ENCODE measurements around the gene FAM83F.

The FAM83F gene

DNA sequence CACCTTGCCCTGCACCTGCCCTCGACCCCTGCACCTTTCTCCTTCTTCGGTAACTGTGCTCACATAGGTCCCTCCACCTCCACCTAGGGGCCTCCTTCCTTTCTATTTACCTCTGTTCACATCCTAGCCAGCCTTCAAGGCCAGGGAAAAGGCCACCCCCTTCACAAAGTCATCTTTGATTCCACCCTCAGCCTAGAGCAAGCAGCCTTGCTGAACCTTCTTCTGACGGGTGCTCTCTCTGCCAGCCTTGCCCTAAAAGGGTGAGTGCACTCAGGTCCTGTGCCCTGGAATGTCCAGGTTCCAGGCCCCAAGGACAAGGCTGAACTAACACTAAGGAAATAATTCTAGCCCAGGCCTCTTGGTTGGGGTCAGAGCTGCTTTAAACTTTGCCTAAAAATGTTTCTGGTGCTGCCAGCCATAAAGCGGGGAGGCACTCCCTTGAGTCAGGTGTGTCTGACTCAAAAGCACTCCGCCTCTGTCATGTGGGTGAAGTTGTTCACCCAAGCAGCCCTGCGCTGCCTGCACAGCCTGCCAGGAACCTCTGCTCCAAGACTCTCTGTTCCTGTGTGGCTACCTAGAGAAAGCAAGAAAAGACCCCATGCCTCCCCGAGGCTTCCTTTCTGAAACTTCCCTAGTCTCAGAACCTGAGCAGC lies 9.2 kb upstream of the FAM83F start:
- Histone ChIP-seq H3K27me3 (ENCODE audit: low read depth, low read length) (peaks cover 26% of the 10 kb centered on the region), H3K9me3 (ENCODE audit: insufficient read depth, low read length) (no peaks in the 10 kb centered on the region), H3K4me1 (ENCODE audit: low read length) (peaks cover 4% of the 10 kb centered on the region; the same call in 1 of the 2 replicates), H3K4me3 (ENCODE audit: low read length) (no peak overlapping the region), H2AFZ (ENCODE audit: low read depth, low read length) (no peak overlapping the region), H3K9ac (ENCODE audit: low read length) (no peak overlapping the region), H3K27ac (ENCODE audit: low read length) (no peak overlapping the region), H3K36me3 (replicated peaks; ENCODE audit: low read depth, low read length) (no peaks in the 10 kb centered on the region), H3K4me2 (ENCODE audit: low read length) (0 out of 2 replicates have a peak overlapping the region, but pooled peaks have one; percentile 16), H4K20me1 (ENCODE audit: insufficient read depth, low read length) (no peaks in the 10 kb centered on the region; the same call in 1 of the 2 replicates), H3K79me2 (ENCODE audit: low read length) (no peaks in the 10 kb centered on the region)
- no peak for TF ChIP-seq EZH2phosphoT487 (IDR thresholded peaks at IDR 0.05; ENCODE audit: low read depth)
- TF ChIP-seq, protein P1, sequence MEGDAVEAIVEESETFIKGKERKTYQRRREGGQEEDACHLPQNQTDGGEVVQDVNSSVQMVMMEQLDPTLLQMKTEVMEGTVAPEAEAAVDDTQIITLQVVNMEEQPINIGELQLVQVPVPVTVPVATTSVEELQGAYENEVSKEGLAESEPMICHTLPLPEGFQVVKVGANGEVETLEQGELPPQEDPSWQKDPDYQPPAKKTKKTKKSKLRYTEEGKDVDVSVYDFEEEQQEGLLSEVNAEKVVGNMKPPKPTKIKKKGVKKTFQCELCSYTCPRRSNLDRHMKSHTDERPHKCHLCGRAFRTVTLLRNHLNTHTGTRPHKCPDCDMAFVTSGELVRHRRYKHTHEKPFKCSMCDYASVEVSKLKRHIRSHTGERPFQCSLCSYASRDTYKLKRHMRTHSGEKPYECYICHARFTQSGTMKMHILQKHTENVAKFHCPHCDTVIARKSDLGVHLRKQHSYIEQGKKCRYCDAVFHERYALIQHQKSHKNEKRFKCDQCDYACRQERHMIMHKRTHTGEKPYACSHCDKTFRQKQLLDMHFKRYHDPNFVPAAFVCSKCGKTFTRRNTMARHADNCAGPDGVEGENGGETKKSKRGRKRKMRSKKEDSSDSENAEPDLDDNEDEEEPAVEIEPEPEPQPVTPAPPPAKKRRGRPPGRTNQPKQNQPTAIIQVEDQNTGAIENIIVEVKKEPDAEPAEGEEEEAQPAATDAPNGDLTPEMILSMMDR (IDR thresholded peaks at IDR 0.05; ENCODE audit: low read depth, low read length) = no peak

DNA sequence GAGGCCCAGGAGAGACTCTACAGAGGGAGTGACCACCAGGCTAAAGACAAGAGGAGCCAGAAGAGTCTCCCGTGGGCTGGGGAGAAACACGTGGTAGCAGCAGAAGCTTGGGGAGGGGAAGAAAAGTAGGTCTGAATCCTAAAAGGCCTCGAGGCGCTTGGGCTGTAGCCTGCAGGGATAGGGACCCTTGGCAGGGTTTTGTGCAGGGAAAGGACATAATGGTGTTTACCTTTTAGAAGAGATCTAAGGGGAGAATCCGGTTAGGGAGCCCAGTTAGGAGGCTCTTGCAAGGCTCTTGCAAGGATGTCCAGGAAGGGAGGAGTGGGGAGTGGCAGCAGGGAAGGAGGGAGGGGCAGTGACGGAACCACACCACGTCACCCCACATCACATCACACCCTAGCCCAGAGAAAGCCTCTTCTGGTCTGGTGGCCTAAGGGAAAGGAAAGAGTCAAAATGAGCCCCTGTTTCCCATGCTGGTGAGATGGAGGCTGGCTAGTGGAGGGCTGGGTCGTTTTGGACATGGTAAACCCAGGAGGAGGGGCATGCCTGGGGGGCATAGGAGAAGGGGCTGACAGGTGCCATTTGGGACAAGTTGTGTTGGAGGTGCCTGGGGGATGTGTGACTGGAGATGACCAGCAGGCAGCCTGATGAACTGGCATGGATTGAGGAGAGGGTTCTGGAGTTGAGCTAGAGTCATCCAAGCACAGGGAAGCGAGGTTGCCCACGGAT lies 6.2 kb upstream of the FAM83F start:
- Histone ChIP-seq H3K9me3 (ENCODE audit: insufficient read depth, low read length) (no peaks in the 10 kb centered on the region), H4K20me1 (ENCODE audit: insufficient read depth, low read length) (no peaks in the 10 kb centered on the region; the same call in 1 of the 2 replicates), H3K4me3 (ENCODE audit: low read length) (no peak overlapping the region), H3K9ac (ENCODE audit: low read length) (no peak overlapping the region), H3K36me3 (replicated peaks; ENCODE audit: low read depth, low read length) (no peaks in the 10 kb centered on the region), H3K79me2 (ENCODE audit: low read length) (no peaks in the 10 kb centered on the region), H3K4me1 (ENCODE audit: low read length) (peaks cover 4% of the 10 kb centered on the region; the same call in 1 of the 2 replicates), H3K27me3 (ENCODE audit: low read depth, low read length) (peaks cover 21% of the 10 kb centered on the region), H2AFZ (ENCODE audit: low read depth, low read length) (no peak overlapping the region), H3K4me2 (ENCODE audit: low read length) (no peak overlapping the region), H3K27ac (ENCODE audit: low read length) (no peak overlapping the region)
- TF ChIP-seq, protein P1 (IDR thresholded peaks at IDR 0.05; ENCODE audit: low read depth, low read length) = no peak
- TF ChIP-seq EZH2phosphoT487 (IDR thresholded peaks at IDR 0.05; ENCODE audit: low read depth) = no peak

DNA sequence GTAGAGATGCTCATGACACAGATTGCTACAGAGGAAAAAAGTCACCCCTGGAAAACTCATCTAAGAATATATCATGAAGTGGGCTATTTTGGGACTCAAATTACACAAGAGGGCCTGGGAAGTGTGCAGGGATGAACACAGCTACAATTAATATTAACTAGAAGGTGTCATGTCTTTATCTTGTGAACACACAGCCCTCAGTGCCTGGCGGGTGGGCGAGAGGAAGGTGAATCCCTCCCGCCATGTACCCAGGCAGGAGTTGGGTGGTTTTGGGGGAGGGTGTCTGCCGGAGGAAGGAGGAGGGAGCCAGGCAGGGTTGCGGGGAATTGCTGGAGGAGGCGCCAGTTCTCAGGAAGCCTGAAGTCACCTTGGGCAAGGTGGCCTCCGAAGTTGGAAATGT lies 5.1 kb upstream of the FAM83F start:
- Histone ChIP-seq H4K20me1 (ENCODE audit: insufficient read depth, low read length) (no peaks in the 10 kb centered on the region), H3K4me2 (ENCODE audit: low read length) (no peak overlapping the region), H3K9ac (ENCODE audit: low read length) (no peak overlapping the region), H3K27ac (ENCODE audit: low read length) (no peak overlapping the region), H3K36me3 (replicated peaks; ENCODE audit: low read depth, low read length) (no peaks in the 10 kb centered on the region), H3K9me3 (ENCODE audit: insufficient read depth, low read length) (no peaks in the 10 kb centered on the region), H3K4me1 (ENCODE audit: low read length) (peaks cover 4% of the 10 kb centered on the region; the same call in 1 of the 2 replicates), H3K79me2 (ENCODE audit: low read length) (no peaks in the 10 kb centered on the region), H2AFZ (ENCODE audit: low read depth, low read length) (no peak overlapping the region), H3K27me3 (ENCODE audit: low read depth, low read length) (peaks cover 13% of the 10 kb centered on the region), H3K4me3 (ENCODE audit: low read length) (no peak overlapping the region)
- TF ChIP-seq, protein P1 (IDR thresholded peaks at IDR 0.05; ENCODE audit: low read depth, low read length) = no peak
- TF ChIP-seq EZH2phosphoT487 (IDR thresholded peaks at IDR 0.05; ENCODE audit: low read depth) = no peak

DNA sequence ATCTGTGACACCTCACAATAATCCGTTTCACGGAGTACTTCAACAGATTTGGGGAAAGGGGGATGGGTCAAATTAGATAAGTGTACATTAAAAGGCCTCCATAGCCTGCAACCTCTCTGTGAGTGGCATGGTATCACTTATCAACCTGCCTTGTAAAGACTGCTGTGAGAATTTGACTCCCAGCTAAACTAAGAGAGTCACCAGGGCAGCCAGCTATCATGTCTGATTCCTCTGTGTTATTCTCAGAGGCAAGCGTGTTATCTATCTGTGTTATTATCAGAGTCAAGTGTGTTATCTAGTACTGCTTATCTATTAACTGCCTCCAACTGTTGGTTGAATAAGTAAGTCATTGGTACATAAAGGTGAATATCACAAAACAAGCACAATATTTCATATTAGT lies 4.1 kb upstream of the FAM83F start:
- Histone ChIP-seq H3K79me2 (ENCODE audit: low read length) (no peaks in the 10 kb centered on the region), H2AFZ (ENCODE audit: low read depth, low read length) (no peak overlapping the region), H3K9ac (ENCODE audit: low read length) (no peak overlapping the region), H3K9me3 (ENCODE audit: insufficient read depth, low read length) (no peaks in the 10 kb centered on the region), H3K36me3 (replicated peaks; ENCODE audit: low read depth, low read length) (no peaks in the 10 kb centered on the region), H3K27ac (ENCODE audit: low read length) (no peak overlapping the region), H3K4me3 (ENCODE audit: low read length) (no peak overlapping the region), H3K4me1 (ENCODE audit: low read length) (peaks cover 1% of the 10 kb centered on the region; the same call in 1 of the 2 replicates), H4K20me1 (ENCODE audit: insufficient read depth, low read length) (no peaks in the 10 kb centered on the region), H3K27me3 (ENCODE audit: low read depth, low read length) (peaks cover 8% of the 10 kb centered on the region), H3K4me2 (ENCODE audit: low read length) (no peak overlapping the region)
- TF ChIP-seq, protein P1 (IDR thresholded peaks at IDR 0.05; ENCODE audit: low read depth, low read length) = no peak
- no peak for TF ChIP-seq EZH2phosphoT487 (IDR thresholded peaks at IDR 0.05; ENCODE audit: low read depth)

All from OCI-LY3 (cell line).